AG04449 (cell line): Measurements from ENCODE around the gene CD180.
"Not testable (repeated sequence)": the region's sequence is repeated elsewhere in the genome, so short reads cannot be mapped to it uniquely, and the experiment has no call there.

Experiments used
- CTCF ChIA-PET: fragments of 350-600 bp; formaldehyde crosslinking; extraction: SDS; loops from one replicate; lab custom pipeline; 2021; ENCODE audit warnings: antibody characterized with exemption; lab: Yijun Ruan, JAX
- POLR2A ChIA-PET: fragments of 400-600, 350-600 bp; formaldehyde crosslinking; extraction: SDS; loops from one replicate; lab custom pipeline; 2020; ENCODE audit warnings: antibody characterized with exemption, inconsistent platforms; lab: Yijun Ruan, JAX
- DNase-seq: peaks from one replicate; pipeline ENCODE4 v3.0.0-alpha.2; 2010; ENCODE audit warnings: low read depth, low spot score
- H3K4me3 ChIP-seq: 2 replicates; pipeline ENCODE4 v1.5.1; 2011; ENCODE audit warnings: low read depth, mild to moderate bottlenecking, control low read depth, low read length
- CTCF ChIP-seq: IDR thresholded peaks from one replicate; pipeline ENCODE4 v1.5.1; 2011; ENCODE audit warnings: mild to moderate bottlenecking, moderate library complexity, low read length, control low read depth, inconsistent platforms; ENCODE audit not compliant: insufficient read depth; ENCODE audit errors: missing control alignments

Gene CD180

GRCh38 chr5:67179697-67180361, 16.8 kb downstream of the CD180 start:
- no peak overlapping the region for H3K4me3 ChIP-seq
- CTCF ChIA-PET, result interaction anchor here (0.5 to 1.6 kb wide), 4 partner anchors 14 to 1073 kb away, joined by 3 to 4 read pairs (median 3); no protein-coding TSS in a partner anchor
- POLR2A ChIA-PET, result no interaction called here
- TF ChIP-seq CTCF, result no peak
- DNase-seq, result no peak

- ChIA-PET CTCF (interaction anchor here (0.8 to 1.4 kb wide), 4 partner anchors 11 to 28 kb away, joined by 3 read pairs; no protein-coding TSS in a partner anchor), POLR2A (no interaction called here)
- no peak for TF ChIP-seq CTCF
These were observed 17.6 kb downstream of the CD180 start for GRCh38 chr5:67178966-67179365.

GRCh38 chr5:67178085-67178484, 18.5 kb downstream of the CD180 start:
- H3K4me3 ChIP-seq, result no peak overlapping the region
- TF ChIP-seq CTCF, result no peak
- CTCF ChIA-PET, result interaction anchor here (0.8 to 1.4 kb wide), 4 partner anchors 11 to 29 kb away, joined by 3 read pairs; no protein-coding TSS in a partner anchor
- POLR2A ChIA-PET, result no interaction called here
- DNase-seq, result no peak

More at GRCh38 chr5:67178966-67179365, 17.6 kb downstream of the CD180 start:
- no peak for DNase-seq
- H3K4me3 ChIP-seq, result no peak overlapping the region

GRCh38 chr5:67176936-67177335, 19.7 kb downstream of the CD180 start:
- ChIA-PET POLR2A (no interaction called here), CTCF (interaction anchor here (3.2 kb wide), 1 partner anchor 10 kb away, joined by 13 read pairs; no protein-coding TSS in a partner anchor)
- no peak for TF ChIP-seq CTCF
- no peak for DNase-seq
- no peak overlapping the region for H3K4me3 ChIP-seq

- no peak for TF ChIP-seq CTCF
- H3K4me3 ChIP-seq, result no peak overlapping the region
- ChIA-PET CTCF (interaction anchor here (0.9 to 3.2 kb wide), 5 partner anchors 7 to 865 kb away, joined by 3 to 13 read pairs (median 4); no protein-coding TSS in a partner anchor), POLR2A (no interaction called here)
- no peak for DNase-seq
These were observed 22.6 kb downstream of the CD180 start for GRCh38 chr5:67173959-67174358.

GRCh38 chr5:67173351-67173750, 23.2 kb downstream of the CD180 start:
- DNase-seq, POLR2A ChIA-PET, H3K4me3 ChIP-seq: not testable (repeated sequence)
- CTCF ChIA-PET, result interaction anchor here (0.9 kb wide), 2 partner anchors 14 to 865 kb away, joined by 4 read pairs; no protein-coding TSS in a partner anchor
